ENCODE results near the gene C10orf62.

DNA sequence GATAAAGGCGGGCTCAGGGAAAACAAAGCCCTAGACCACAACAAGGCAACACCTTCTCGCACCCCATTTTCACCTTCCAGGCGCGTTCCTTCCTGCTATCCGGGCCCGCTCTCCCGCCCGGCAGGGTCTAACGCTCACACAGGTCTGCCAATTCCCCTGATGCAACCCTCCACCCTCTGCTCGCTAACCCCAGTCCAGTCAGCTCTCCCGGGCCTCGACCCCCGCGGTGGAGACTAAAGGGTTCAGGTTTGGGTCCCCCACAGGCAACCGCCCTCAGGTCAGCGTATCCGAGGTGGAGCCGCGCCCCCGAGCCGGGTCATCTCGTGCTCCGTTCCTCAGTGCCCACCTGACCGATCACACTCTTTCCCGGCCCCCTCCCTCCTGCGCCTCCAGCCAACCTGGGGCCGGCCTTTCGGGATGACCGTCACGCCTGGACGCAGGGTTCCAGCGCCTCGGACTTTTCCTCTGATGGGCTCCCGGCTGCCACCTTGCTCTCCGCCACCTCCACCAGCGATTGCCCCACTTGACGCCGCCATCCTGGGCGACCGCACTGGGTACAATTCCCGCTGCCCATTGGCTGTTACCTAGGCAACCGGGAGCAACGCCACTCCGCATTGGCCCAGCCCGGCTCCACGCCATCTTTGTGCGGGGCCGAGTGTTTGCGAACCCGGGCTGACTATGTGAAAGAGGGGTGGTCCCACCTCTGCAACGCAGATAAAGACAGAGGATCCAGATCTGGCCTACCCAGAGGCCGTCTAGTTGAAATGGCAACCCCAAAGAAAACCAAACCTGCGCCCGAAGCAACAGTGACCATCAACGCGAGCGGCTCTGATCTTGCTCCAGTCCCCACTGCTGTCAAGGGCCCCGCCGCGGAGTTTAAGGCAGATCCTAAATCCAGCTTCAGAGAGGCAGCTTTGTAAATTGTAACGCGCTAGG is 43.7 kb downstream of the C10orf62 start, which contains the start of gene MORN4:
- TF ChIP-seq, protein P1, sequence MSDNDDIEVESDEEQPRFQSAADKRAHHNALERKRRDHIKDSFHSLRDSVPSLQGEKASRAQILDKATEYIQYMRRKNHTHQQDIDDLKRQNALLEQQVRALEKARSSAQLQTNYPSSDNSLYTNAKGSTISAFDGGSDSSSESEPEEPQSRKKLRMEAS (IDR thresholded peaks at IDR 0.05; ENCODE audit: insufficient read depth, insufficient read length) = no peak
- TF ChIP-seq, protein P2, sequence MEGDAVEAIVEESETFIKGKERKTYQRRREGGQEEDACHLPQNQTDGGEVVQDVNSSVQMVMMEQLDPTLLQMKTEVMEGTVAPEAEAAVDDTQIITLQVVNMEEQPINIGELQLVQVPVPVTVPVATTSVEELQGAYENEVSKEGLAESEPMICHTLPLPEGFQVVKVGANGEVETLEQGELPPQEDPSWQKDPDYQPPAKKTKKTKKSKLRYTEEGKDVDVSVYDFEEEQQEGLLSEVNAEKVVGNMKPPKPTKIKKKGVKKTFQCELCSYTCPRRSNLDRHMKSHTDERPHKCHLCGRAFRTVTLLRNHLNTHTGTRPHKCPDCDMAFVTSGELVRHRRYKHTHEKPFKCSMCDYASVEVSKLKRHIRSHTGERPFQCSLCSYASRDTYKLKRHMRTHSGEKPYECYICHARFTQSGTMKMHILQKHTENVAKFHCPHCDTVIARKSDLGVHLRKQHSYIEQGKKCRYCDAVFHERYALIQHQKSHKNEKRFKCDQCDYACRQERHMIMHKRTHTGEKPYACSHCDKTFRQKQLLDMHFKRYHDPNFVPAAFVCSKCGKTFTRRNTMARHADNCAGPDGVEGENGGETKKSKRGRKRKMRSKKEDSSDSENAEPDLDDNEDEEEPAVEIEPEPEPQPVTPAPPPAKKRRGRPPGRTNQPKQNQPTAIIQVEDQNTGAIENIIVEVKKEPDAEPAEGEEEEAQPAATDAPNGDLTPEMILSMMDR (IDR thresholded peaks at IDR 0.05; ENCODE audit: extremely low read depth in 1 of 2, insufficient read depth in 1 of 2, low read depth in 1 of 2, low read length in 2 of 2) = no peak
- TF ChIP-seq POLR2A (IDR thresholded peaks at IDR 0.05; ENCODE audit: low read depth, low read length) (no peak), EZH2 (IDR thresholded peaks at IDR 0.05; ENCODE audit: borderline replicate concordance, low read depth, low read length, severe bottlenecking) (no peak), POLR2AphosphoS5 (IDR thresholded peaks at IDR 0.05; ENCODE audit: insufficient read depth, low read depth, low read length) (no peak)

Data from endothelial cell of umbilical vein (primary cell).